ENCODE data around the gene NTF3.

NTF3 gene

DNA sequence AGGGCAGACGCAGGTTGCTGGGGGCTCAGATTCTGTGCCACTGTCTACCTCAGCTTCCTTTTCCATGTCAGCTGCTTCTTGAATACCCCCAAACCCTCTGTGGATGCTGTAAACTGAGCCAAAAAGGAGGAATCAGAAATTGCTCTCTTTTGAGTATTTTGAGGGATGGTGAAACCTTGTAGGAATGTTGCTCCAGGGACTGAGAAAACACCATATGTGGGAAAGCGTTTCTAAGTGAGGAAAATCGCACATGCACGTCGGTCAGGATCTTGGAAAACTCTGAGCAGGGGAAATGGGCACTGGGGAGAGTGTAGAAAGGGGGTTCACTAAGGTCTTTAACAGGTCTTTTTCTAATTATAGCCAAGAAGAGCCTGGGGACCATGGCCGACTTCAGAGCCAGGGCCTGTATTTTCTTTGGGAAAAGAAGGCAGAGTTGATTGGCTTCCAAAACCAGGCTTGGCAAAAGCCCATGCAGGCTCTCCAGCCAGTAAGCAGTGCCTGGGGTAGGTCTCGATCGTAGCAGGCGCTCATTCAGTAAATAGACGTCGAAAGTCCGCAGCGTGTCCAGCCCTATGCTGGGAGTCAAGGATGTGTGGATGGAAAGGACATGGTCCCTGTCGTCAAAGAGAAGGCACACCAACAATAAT is 58.0 kb downstream of the NTF3 start:
- no peak for DNase-seq

- DNase-seq = no peak
These were observed 60.7 kb downstream of the NTF3 start for GRCh38 chr12:5492562-5492961.

DNA sequence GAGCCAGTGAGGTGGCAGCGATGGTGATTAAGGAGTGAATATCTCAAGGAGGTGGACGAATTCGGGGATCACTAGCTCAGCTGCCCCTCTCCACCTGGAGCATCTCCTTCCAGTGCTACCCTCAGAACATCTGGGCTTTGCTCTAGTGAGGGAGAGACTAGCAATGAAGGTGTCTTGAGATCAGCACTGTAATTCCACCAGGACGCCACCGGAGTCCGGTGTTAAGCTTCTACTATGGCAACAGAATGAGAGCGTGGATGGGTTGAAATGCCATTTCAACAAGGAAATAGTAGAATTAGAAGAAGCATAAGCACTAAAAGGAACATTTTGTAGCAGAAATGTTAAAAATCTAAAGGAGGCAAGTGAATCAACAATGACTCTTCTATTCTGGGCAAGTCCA is 61.1 kb downstream of the NTF3 start:
- DNase-seq = no peak

GRCh38 chr12:5494343-5494742 is 62.4 kb downstream of the NTF3 start:
- DNase-seq = no peak

GRCh38 chr12:5497329-5498053 is 65.6 kb downstream of the NTF3 start:
- DNase-seq = no peak

- DNase-seq = peak; percentile 64
These were observed 66.2 kb downstream of the NTF3 start for GRCh38 chr12:5498076-5498475.

DNA sequence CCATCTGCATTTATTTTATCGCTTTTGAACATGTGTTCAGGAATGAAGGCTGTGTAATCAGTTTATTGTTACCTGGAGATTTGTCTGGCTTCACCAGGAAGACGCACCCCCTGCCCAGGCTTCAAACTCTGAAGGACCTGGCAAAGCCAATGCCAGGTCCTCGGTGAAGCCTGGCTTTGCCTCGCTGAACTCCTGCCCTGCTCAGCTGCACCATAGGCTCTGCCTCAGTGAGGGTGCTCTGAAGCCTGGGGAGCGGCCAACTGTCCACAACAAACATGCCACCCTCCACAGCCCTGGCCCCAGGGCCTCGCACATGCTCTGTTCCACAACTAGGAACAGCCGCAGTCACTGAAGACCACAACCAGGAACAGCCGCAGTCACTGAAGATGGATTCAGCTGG is 66.9 kb downstream of the NTF3 start:
- DNase-seq = no peak

- DNase-seq = peak; percentile 95
These were observed 67.8 kb downstream of the NTF3 start for GRCh38 chr12:5499566-5500330.

DNA sequence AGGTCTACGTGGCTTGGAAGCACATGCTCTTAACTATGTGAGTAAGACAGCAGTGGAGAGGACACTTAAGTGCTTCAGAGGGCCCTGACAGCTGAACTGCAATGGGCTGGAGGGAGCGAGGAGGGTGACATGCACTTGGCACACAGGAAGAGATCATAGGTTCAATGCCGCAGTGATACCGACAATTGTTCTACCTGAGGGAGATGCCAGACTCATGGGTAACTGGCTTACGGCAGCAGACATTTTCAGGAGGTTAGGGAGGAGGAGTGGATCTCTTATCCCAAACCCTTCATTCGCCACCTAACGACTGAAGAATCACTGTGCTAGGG is 68.4 kb downstream of the NTF3 start:
- no peak for DNase-seq

GRCh38 chr12:5503774-5504173 is 71.9 kb downstream of the NTF3 start:
- DNase-seq = no peak

DNA sequence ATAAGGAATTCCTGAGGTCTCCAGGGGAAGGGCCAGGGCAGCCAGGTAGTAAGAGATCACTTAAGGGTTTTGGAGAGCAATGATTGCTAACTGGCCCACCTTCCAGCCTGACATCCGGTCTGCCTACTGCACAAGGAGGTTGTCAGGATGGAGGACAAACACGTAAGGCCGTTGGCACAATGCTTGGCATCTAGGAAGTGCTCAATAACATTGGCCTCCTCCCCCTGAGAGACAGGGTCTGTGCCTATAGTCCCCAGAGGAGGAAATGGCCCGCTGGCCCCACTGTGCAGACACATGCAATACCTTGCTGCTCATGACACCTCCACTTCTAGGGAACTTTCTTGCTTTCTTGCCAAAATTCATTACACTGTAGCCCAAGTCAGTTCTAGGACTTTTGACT is 73.2 kb downstream of the NTF3 start:
- DNase-seq = no peak

GRCh38 chr12:5505751-5506150 is 73.8 kb downstream of the NTF3 start:
- DNase-seq = no peak

DNA sequence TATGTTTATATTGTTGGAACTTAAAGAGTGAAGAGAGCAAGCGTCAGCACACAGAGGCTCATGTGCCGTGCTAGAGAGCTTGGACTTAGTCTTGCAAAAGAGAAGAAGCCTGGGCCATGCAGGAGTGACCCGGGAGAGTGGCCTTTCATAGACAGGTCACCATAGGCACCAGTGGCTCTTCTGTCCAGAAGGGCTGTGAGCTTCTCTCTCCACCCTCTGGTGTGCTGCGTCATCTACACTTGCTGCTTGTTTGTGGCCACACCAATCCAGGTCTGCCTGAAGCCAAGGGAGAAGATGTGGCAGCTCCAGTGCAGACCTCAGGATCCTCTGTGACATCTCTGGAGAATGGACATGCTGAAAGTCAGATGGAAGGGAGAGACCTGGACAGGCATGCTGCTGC is 74.4 kb downstream of the NTF3 start:
- DNase-seq = no peak

- no peak for DNase-seq
These were observed 74.9 kb downstream of the NTF3 start for GRCh38 chr12:5506821-5507231.

- DNase-seq = no peak
These were observed 75.6 kb downstream of the NTF3 start for GRCh38 chr12:5507401-5507935.

- DNase-seq = no peak
These were observed 76.0 kb downstream of the NTF3 start for GRCh38 chr12:5507944-5508343.

GRCh38 chr12:5509102-5509501 is 77.2 kb downstream of the NTF3 start:
- no peak for DNase-seq

- no peak for DNase-seq
These were observed 77.6 kb downstream of the NTF3 start for GRCh38 chr12:5509557-5509956.

DNA sequence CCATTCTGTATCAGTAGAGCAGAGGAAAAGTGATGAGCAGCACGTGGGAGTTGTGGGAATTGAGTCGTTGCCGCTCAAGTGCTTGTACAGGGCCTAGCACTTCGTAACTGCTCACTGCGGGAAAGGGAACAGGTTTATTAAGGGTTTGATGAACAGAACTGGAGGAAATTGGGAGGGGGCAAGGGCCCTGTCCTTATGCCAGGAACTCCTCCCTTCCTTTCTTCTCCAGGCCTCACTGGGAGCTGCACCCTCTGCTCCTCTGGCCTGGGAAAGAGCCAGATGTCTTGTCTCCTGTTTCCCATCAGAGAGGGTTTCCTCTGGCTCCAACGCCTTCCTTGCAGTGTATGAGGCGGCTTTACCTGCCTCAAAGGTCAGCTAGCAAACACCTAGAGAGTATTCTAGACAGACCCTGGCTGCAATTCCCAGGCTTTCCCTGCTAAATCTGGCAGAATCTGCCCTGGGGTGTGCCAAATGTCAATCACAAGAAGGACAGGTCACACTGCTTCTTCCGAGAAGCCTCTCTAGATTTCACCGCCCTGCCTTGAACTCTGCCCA is 78.4 kb downstream of the NTF3 start:
- no peak for DNase-seq

- DNase-seq = no peak
These were observed 79.3 kb downstream of the NTF3 start for GRCh38 chr12:5511256-5511643.

GRCh38 chr12:5511644-5512600 is 80.0 kb downstream of the NTF3 start:
- peak; percentile 72 for DNase-seq

DNA sequence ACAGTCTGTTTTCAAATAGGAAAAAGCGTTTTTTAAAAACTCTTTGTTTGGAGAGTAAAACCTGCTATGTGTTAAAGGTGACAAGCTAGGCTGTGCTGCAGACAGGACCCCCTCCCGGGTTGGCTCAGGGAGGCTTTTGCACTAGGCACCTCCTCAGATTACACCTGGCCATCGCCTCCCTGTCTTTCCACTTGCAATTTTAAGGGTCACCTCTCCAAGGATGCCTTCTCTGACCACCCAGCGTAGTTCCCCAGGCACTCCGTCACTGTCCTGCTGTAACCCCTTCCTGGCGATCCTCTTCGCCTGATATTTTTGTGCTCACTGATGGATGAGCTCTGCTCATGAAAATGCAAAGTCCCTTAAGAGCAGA is 80.7 kb downstream of the NTF3 start:
- DNase-seq = no peak

DNA sequence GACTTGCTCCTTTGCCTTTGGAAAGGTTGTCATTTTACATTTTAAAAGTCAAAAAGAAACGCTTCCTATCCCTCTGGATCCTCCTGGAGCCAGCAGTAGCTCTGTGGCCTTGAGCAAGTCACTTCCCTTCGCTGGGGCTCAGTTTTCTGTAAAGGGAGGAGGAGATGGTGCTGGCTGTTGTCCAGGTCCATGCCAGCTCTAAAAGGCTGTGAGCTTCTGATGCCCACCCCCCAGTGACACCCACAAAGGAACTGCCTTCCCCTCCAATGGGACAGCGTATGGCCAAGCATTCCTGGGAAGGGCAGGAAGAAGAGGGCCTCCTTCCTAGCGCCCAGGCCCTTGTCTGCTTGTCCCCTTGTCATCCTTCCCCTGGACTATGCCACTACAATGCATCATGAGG is 81.5 kb downstream of the NTF3 start:
- DNase-seq = no peak

Data from EL (cell line).